Fibroblast of pulmonary artery (primary cell): ENCODE data around the gene RAC2.

Source experiments
- DNase-seq: peaks from one replicate; pipeline ENCODE4 v3.0.0-alpha.2; 2010; ENCODE audit warnings: low read depth
- H3K4me3 ChIP-seq: replicated peaks from 2 replicates; pipeline ENCODE4 v1.5.1; 2011; ENCODE audit warnings: low read depth, mild to moderate bottlenecking, control low read depth, low read length, moderate library complexity
- TF ChIP-seq, protein P1 (sequence below): IDR thresholded peaks from 2 replicates; pipeline ENCODE4 v1.5.1; 2011; ENCODE audit warnings: mild to moderate bottlenecking, control low read depth, low read length, inconsistent platforms; ENCODE audit errors: missing control alignments

Gene RAC2

DNA sequence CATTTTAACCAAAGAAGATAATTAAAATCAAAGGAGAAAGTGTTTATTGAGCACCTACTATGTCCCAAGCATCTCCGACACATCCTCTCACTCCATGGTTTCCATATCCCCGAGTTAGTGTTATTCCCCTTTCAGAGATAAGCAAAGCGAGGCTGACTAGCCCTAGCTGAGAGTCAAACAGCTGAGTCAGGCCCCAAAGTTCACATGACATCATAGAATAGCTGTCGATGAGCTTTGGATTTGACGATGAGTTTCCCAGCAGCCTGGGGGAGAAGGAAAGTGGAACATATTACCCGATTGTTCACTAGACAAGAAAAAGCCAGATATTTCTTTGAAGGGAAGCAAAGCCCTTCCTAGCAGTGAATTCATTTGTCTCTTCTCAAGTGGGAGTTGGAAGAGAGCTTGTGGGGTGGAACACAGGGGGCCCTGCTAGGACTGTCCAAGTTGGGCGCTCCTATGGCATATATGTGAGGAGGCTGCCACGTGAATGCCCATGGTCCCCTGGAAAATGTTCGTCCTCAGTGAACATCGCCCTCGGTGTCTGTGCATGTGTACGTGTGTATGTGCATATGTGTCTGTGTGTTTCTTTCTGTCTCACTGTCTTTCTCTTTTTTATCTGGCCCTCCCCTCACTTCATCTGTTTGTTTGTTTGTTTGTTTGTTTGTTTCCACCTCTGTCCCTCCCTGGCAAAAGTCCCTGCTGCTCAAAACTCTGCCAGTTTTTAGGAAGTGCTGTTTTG, 37.7 kb upstream of the RAC2 start:
- H3K4me3 ChIP-seq, result no peak overlapping the region
- TF ChIP-seq, protein P1, sequence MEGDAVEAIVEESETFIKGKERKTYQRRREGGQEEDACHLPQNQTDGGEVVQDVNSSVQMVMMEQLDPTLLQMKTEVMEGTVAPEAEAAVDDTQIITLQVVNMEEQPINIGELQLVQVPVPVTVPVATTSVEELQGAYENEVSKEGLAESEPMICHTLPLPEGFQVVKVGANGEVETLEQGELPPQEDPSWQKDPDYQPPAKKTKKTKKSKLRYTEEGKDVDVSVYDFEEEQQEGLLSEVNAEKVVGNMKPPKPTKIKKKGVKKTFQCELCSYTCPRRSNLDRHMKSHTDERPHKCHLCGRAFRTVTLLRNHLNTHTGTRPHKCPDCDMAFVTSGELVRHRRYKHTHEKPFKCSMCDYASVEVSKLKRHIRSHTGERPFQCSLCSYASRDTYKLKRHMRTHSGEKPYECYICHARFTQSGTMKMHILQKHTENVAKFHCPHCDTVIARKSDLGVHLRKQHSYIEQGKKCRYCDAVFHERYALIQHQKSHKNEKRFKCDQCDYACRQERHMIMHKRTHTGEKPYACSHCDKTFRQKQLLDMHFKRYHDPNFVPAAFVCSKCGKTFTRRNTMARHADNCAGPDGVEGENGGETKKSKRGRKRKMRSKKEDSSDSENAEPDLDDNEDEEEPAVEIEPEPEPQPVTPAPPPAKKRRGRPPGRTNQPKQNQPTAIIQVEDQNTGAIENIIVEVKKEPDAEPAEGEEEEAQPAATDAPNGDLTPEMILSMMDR, result no peak
- DNase-seq, result no peak

DNA sequence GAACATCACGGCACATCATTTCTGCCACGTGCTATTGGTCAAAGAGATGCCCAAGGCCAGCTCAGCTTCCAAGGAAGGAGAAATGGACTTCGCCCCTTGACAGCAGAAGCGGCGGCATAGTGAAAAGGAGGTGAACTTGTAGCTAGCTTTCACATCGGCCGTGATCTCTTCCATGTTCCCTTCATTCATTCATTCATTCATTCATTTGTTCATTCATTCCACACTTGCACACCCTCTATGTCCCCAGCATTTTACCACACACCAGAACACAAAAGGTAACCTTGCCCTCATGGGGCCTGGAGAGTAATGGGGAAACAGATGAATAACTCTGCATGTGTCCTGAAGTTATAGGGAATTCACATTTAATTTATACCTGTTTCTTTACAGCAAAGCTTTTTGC, 37.1 kb upstream of the RAC2 start:
- TF ChIP-seq, protein P1, result no peak
- DNase-seq, result no peak
- H3K4me3 ChIP-seq, result no peak overlapping the region

DNA sequence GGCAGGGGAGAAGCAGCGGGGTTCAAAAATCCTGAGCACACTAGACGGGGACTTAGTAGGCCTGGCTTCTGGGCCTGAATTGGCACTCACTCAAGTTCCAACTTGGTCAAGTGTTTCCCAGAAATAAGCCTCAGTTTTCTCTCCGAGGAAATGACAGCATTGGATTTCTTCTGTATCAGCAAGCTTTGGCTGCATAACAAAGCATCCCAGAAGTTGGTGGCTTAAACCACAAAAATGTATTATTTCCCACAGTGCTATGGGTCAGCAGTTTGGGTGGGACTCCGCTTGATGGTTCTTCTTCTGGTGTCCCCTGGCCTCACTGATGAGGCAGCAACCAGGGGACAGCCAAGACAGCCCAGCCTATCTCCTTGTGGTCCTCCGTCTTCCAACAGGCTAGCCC, 36.6 kb upstream of the RAC2 start:
- TF ChIP-seq, protein P1, result no peak
- no peak overlapping the region for H3K4me3 ChIP-seq
- DNase-seq, result no peak

DNA sequence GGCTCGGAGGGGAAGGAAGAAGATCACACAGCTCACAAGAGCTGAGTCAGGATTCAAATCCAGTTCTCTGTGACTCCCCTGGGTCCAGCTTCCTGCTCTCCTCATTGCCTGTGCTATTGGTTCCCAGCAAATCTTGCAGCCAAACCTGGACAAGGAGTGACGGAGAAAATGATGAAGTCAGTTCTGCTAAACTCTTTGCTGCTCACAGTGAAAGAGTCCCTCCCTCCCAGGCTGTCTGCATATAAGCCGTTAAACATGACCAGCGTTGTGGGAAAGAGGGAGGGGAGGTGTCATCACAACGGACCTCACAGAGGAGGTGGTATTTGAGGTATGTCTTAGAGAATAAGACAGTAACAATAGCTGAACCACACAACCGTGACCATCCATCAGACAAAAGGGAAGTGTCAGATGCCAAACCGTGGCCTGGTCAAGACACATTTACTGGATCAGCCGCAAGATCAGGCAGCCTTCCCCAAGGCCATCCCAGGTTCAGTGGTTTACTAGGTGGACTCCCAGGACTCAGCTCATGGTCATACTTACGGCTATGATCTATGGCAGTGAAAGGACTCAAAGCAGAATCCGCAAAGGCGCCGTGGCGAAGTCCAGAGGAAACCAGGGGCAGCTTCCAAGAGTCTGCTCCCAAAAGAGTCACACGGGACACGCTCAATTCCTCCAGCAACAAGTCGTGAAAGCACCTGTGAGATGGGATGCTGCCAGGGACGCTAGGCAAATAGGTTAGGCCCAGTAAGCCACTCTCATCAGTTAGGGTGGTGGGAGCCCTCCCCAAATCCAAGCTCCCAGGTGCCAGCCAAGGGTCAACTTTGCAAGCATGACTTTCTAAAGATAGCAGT, 35.5 kb upstream of the RAC2 start:
- peak; percentile 35 for DNase-seq
- TF ChIP-seq, protein P1, result no peak

DNA sequence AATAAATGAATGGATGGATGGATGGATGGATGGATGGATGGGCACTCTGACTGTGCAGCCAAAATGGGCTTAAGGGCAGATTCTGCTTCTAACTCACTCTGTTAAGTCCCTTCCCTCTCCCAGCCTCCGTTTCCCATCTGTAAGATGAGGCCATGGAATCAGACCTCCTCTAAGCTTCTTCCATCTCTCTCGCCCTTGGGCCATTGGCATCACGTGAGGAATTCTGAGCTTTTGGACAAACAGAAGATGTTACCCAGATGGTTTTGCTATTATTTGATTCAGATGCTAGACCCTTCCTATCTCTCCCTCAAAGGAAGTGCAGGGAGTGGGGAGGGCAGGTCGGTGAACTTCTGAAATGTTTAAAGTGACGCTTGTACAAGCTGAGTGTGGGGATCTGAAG, 34.2 kb upstream of the RAC2 start:
- TF ChIP-seq, protein P1, result no peak
- DNase-seq, result no peak
- no peak overlapping the region for H3K4me3 ChIP-seq

More for the DNA sequence above, 35.5 kb upstream of the RAC2 start:
- H3K4me3 ChIP-seq, result no peak overlapping the region

DNA sequence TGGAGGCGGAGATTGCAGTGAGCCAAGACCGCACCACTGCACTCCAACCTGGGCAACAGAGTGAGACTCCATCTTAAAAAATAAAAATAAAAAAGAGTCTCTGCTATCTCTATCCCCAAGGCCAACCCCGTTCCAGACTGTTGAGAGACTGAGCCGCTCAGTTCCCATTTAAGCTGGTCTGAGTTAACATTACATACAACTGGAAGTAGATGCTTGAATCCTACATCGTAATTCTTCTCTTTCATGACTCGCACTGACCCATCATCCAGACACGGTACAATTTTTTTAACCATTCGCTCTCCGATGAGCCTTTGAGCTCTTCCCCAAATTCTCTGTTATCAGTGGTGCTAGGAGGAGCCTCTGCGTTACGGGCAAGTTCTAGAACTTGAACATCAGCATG, 33.3 kb upstream of the RAC2 start:
- TF ChIP-seq, protein P1, result no peak
- no peak for DNase-seq
- H3K4me3 ChIP-seq, result no peak overlapping the region
